BJ (cell line): ENCODE results near the gene ZNF362. TPM values are rescaled to one million over a fixed set of nuclear protein-coding genes. Genes with fewer than 3 reads are reported as not detected.

Experiments used
- CTCF ChIA-PET: fragments of 350-600 bp; formaldehyde crosslinking; extraction: SDS; loops from one replicate; lab custom pipeline; 2021; ENCODE audit warnings: antibody characterized with exemption, inconsistent platforms; lab: Yijun Ruan, JAX
- POLR2A ChIA-PET: fragments of 300-600 bp; sonication (Branson Sonifier 250); formaldehyde crosslinking; extraction: SDS; loops from one replicate; lab custom pipeline; 2021; ENCODE audit warnings: antibody characterized with exemption; lab: Charles Lee
- DNase-seq: peaks from one replicate; pipeline ENCODE4 v3.0.0-alpha.2; 2011; ENCODE audit warnings: low read depth
- H3K27me3 ChIP-seq: 2 replicates; pipeline ENCODE4 v1.6.0; 2011; ENCODE audit warnings: low read length; ENCODE audit not compliant: control insufficient read depth, insufficient read depth
- H3K36me3 ChIP-seq: 2 replicates; pipeline ENCODE4 v1.5.1; 2011; ENCODE audit warnings: low read length; ENCODE audit not compliant: control insufficient read depth, insufficient read depth
- H3K4me3 ChIP-seq: 2 replicates; pipeline ENCODE4 v1.5.1; 2011; ENCODE audit warnings: low read depth, mild to moderate bottlenecking, control low read depth, low read length
- CTCF ChIP-seq: IDR thresholded peaks from 2 replicates; pipeline ENCODE4 v1.5.1; 2011; ENCODE audit warnings: low read depth, mild to moderate bottlenecking, control low read depth, inconsistent platforms, low read length, moderate library complexity; ENCODE audit not compliant: insufficient read depth
- polyA plus RNA-seq: library from polyadenylated mRNA; depleted of rRNA; stranded (reverse); fragments of >200 nt; gene quantifications from 2 replicates; pipeline ENCODE4 v1.2.3, GENCODE V29; 2011

The ZNF362 gene
- polyA plus RNA-seq, 1 experiment = 14.4 TPM

- POLR2A ChIA-PET = no interaction called here
These were observed 11.3 kb downstream of the ZNF362 start for GRCh38 chr1:33267468-33268205.

GRCh38 chr1:33268457-33268856, 12.2 kb downstream of the ZNF362 start:
- no peak for DNase-seq
- TF ChIP-seq CTCF = no peak
- ChIA-PET CTCF (interaction anchor here (1.2 to 1.7 kb wide), 4 partner anchors 10 to 365 kb away, joined by 3 to 4 read pairs (median 3); no protein-coding TSS in a partner anchor), POLR2A (no interaction called here)
- Histone ChIP-seq H3K36me3 (peaks cover 9% of the 10 kb centered on the region), H3K27me3 (no peaks in the 10 kb centered on the region), H3K4me3 (no peak overlapping the region)

More at GRCh38 chr1:33267468-33268205, 11.3 kb downstream of the ZNF362 start:
- TF ChIP-seq CTCF = no peak
- peaks cover 11% of the 10 kb centered on the region for H3K36me3 ChIP-seq
- no peak overlapping the region for H3K4me3 ChIP-seq
- CTCF ChIA-PET = interaction anchor here (1.2 to 1.7 kb wide), 4 partner anchors 11 to 365 kb away, joined by 3 to 4 read pairs (median 3); no protein-coding TSS in a partner anchor
- no peak for DNase-seq
- H3K27me3 ChIP-seq = no peaks in the 10 kb centered on the region

- DNase-seq = no peak
- ChIA-PET POLR2A (no interaction called here), CTCF (interaction anchor here (1.2 to 1.7 kb wide), 4 partner anchors 13 to 364 kb away, joined by 3 to 4 read pairs (median 4); no protein-coding TSS in a partner anchor)
- Histone ChIP-seq H3K4me3 (no peak overlapping the region), H3K27me3 (no peaks in the 10 kb centered on the region), H3K36me3 (peaks cover 9% of the 10 kb centered on the region)
- TF ChIP-seq CTCF = no peak
These were observed 12.8 kb downstream of the ZNF362 start for GRCh38 chr1:33268927-33269610.

- POLR2A ChIA-PET = no interaction called here
- Histone ChIP-seq H3K36me3 (peaks cover 9% of the 10 kb centered on the region), H3K27me3 (no peaks in the 10 kb centered on the region), H3K4me3 (no peak overlapping the region)
- no peak for DNase-seq
- CTCF ChIA-PET = interaction anchor here (1.5 kb wide), 1 partner anchor 26 kb away, joined by 4 read pairs; no protein-coding TSS in a partner anchor
- TF ChIP-seq CTCF = no peak
These were observed 13.3 kb downstream of the ZNF362 start for GRCh38 chr1:33269621-33270020.

GRCh38 chr1:33270379-33270778, 14.1 kb downstream of the ZNF362 start:
- ChIA-PET POLR2A (no interaction called here), CTCF (interaction anchor here (1.5 kb wide), 1 partner anchor 25 kb away, joined by 4 read pairs; no protein-coding TSS in a partner anchor)
- no peak for DNase-seq
- H3K36me3 ChIP-seq = peaks cover 9% of the 10 kb centered on the region
- H3K27me3 ChIP-seq = no peaks in the 10 kb centered on the region
- no peak for TF ChIP-seq CTCF
- H3K4me3 ChIP-seq = no peak overlapping the region
